Endometrial microvascular endothelial cells (primary cell): ENCODE results near the gene ITIH5. TPM values are rescaled to one million over a fixed set of nuclear protein-coding genes. Genes with fewer than 3 reads are reported as not detected.
"Not testable (repeated sequence)": the region's sequence is repeated elsewhere in the genome, so short reads cannot be mapped to it uniquely, and the experiment has no call there.

Experiments
- in situ Hi-C: cut with HindIII; loops from 2 replicates; pipeline ENCODE4 v1.10.0; 2017; ENCODE audit warnings: low sequenced_read_pairs, low pct_unique_long_range_greater_than_20kb; ENCODE audit errors: inconsistent ontology term
- total RNA-seq: library from RNA; depleted of rRNA; stranded (reverse); fragments of >200 nt; gene quantifications from one replicate; pipeline ENCODE4 v1.2.3, GENCODE V29; 2015; ENCODE audit errors: inconsistent ontology term

Gene ITIH5
- total RNA-seq, 1 donor from 2014 or later, result not detected

- in situ Hi-C loops, result not testable (repeated sequence)
These were observed 24.3 kb upstream of the ITIH5 start for GRCh38 chr10:7690885-7691597.

DNA sequence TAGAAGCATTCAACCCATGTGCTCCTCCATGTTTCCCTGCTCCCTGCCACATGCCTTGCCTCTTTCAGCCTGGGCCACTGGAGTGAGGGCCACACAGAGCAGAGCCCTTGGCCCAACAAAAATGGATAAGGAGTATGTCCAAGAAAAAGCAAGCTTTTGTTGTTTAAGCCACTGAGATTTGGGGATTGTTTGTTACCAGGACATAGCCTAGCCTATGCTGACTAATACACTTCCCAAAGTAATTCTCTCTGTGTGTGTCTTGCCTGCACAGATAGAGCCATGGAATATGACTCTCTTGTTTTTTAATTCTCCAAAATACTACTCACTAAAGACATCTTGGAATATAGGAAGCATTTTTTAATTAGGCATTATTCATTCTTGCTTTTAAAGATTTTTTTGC is 22.8 kb upstream of the ITIH5 start:
- in situ Hi-C loops, result no loop called here

DNA sequence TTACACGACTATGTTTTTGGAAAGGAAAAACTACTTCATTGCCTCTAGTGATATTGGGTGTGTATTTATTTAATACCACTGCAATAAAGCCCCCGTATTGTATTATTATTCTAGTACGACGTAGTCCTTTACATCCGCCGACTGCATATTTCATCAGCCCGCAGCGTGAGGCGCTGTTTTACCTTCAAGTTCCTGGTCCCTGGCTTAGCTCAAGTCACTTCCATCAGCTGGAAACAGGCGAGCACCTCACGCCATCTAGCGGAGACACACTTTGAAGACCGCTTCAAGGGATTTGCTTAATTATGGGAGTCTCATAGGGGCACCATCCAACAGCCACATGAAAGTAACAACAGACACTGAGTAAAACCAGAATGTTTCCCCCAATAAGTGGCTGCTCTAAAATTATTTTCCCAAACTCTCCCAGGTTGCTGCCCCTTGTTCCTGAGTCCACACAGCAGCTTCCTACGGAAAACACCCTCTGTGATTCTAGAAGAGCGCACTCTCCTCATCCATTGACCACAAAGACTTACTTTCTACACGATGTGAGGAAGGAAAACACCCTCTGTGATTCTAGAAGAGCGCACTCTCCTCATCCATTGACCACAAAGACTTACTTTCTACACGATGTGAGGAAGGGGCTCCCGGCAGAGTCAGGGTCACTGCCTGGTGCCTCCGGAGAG is 20.6 kb upstream of the ITIH5 start:
- in situ Hi-C loops, result no loop called here

DNA sequence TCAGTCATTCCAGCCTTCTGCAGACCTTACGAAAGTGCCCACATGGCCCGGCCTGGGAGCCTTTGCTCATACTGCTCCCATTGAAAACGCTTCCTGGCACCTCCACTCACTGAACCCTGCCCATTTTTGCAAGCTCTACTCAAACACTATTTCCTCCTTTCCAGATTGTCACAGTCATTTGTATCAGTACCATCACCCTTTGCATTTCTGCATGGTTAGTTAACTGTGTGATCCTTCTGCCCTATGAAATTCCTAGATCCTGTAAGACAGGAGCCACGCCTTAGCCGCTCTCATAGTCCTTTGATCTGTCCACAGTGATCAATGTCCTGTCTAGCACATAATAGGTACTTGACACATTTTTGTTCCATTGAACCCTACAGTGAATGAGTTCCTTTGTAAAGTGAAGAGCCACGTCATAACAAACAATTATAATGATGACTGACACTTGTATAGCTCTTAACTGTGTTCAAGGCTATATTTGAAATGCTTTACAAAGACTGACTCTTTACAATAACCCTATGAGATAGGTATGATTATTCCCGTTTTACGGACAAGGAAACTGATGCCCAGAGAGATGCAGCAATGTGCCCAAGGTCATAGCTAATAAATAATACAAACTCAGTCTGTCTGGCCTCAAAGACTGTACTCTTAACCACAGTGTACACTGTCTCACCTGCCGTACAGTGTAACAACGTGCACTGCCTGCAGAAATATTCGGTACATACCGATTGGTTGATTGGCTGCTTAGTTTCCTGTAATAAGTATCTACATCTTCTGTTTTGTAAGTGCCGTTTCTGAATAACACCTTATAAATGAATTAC is 19.8 kb upstream of the ITIH5 start:
- in situ Hi-C loops, result no loop called here

DNA sequence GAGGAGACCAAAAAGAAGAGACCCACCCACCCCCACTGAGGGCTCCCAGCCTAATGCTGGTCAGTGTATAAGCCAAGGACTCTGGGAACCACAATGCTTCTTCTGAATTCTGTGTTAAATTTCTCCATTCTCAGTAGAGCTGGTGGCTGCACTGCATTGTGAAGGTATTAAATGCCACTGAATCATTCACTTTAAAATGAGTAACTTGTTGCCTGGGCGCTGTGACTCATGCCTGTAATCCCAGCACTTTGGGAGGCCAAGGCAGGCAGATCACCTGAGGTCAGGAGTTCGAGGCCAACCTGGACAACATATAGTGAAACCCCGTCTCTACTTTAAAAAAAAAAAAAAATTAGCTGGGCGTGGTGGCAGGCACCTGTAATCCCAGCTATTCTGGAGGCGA is 13.3 kb upstream of the ITIH5 start:
- in situ Hi-C loops, result not testable (repeated sequence)

GRCh38 chr10:7679256-7679655 is 12.5 kb upstream of the ITIH5 start:
- in situ Hi-C loops, result no loop called here

GRCh38 chr10:7672341-7673134 is 5.8 kb upstream of the ITIH5 start:
- in situ Hi-C loops, result no loop called here

GRCh38 chr10:7670157-7670556 is 3.4 kb upstream of the ITIH5 start:
- in situ Hi-C loops, result no loop called here

- in situ Hi-C loops, result no loop called here
These were observed 736 bp upstream of the ITIH5 start for GRCh38 chr10:7667262-7668141.

DNA sequence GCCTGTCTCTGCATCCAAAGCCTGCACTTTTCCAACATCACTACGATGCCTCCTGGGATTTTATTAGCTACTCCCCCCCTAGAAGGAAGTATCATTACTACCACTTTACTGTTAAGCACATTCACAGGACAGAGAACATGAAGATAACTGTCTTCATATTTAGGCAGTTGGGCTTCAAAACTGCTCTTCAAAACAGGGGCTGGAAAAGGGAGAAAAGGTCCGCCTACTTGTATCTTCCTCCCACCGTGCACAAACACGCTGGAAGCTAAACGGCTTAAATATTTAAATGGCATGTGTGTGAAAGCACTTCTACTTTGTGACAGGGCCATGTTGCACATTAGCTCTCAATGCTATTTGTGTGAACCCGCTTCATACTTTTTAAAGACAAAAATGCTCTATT is 999 bp downstream of the ITIH5 start:
- in situ Hi-C loops, result no loop called here

GRCh38 chr10:7664707-7665106 is 2.1 kb downstream of the ITIH5 start:
- in situ Hi-C loops, result no loop called here

DNA sequence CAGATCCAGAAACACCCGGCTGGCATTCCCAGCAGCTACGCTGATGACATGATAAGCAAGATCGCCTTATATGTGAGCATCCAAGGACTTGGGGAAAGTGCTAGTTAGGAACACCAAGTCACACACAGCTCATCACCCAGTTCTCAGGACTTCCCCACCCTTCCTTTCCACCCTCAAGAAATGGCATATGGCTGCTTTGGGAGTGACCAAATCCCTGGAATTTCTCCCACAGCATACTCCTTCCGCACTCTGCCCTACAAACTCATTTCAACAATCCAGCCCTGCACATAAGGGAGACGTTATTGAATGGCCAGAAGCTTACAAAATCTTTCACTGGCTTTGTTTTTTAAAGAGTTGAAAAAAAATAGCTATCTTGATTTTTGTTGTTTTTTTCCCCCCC is 4.2 kb downstream of the ITIH5 start:
- in situ Hi-C loops, result no loop called here

DNA sequence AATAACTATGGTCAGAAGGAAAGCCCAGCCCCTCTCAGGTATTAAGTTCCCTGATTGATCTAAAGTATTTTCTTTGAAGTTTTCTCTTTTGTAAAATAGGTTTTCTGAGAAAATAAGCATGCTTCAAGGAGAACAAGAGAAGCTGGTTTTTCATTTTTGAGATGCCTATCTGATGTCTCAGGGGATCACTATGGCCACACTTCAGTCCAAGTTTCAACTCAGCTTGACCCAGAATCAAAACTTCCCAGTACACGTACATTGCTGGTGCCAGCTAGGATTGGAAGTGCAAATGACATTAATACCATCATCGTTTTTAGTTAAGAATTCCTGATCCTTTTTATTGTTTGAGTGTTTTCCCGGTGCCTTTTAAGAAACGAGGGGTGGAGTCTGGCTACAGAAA is 7.2 kb downstream of the ITIH5 start:
- in situ Hi-C loops, result no loop called here

DNA sequence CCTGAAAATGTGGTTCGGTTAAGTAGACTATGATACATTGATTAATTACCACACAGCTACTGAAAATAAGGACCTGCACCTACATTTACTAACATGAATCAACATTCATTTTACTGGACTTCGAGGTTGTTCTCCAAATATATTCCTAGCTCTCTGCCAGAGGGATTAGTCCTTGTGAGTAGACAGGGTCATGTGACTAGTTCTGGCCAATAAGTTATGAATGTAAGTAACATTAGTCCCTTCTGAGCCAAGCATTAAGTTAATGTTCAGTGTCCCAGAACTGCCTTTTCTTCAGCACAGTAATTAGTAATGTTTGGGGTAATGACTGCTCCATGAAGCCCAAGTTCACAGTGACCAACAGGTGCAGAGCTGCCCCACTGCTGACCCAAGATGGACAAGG is 9.2 kb downstream of the ITIH5 start:
- in situ Hi-C loops, result no loop called here

DNA sequence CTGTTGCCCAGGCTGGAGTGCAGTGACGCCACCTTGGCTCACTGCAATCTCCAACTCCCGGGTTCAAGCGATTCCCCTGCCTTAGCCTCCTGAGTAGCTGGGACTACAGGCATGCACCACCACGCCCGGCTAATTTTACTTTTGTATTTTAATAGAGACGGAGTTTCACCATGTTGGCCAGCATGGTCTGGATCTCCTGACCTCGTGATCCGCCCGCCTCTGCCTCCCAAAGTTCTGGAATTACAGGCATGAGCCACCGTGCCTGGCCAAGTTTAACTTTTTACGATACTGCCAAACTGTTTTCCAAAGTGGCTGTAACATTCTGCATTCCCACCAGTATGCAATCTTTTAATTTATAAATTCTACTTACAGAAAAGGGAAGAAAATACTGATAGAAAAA is 9.7 kb downstream of the ITIH5 start:
- in situ Hi-C loops, result not testable (repeated sequence)

DNA sequence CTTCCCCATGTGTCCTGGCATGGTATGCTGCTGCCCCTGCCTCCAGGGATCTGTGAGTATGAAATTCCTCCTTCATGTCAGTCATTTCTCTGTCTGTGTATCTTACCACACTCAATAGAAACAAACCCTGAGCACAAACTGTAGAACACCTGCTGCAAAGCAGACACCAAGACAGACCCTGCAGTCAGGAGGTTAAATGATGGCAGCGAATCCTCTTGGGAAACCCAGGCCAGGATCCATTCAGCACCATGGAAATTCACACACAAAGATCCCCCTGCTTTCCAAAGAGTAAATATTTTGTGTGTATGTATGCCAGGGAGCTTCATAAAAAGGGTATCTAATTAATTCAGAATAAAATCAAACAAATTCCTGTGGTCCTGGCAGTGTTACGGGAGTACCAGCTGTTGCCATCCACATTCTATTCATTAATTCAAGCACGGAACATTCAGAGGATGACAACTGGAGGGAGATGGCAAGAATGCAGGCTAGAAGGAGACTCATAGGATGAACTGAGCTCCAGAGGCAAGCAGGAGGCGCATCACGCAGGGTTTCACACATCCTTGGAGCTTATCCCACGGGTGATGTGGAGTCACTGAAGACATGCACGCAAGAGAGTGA is 14.8 kb downstream of the ITIH5 start:
- in situ Hi-C loops, result no loop called here

DNA sequence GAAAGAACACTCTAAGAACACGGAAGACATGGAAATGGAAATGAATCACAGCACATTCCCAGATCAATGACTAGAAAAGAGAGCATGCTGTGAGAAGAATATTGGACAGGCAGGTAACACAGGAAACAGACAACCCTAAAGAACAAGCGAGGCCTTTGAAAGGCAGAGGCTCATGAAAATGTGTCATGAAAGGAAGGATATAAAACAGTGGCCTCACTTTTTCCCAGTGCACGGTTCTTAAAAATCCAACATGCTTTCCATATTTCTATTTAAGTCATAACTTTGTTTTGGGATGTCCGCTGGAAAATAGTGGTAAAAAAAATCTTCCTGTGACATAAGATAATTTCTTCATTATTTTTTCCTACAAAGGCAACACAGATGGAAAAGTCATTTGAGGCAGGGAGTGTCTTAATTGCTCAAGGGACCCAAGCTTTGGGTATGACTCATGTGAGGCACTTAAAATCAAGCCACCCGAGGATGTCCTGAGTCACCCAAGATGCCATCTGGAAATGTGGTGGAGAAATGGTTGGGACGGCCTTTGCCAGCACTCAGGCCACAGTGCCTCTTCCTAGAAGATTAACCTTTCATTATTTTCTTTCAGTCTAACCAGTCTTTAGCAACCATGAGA is 17.0 kb downstream of the ITIH5 start:
- in situ Hi-C loops, result no loop called here
